ENCODE measurements around the gene CD82.

Gene CD82

GRCh38 chr11:44617671-44618461 is 52.4 kb downstream of the CD82 start:
- DNase-seq (ENCODE audit: low spot score) = peak; percentile 60

- peak; percentile 51 for DNase-seq (ENCODE audit: low spot score)
Measured at GRCh38 chr11:44618561-44619425, 53.3 kb downstream of the CD82 start.

- no peak for DNase-seq (ENCODE audit: low spot score)
Measured at GRCh38 chr11:44620328-44620725, 54.9 kb downstream of the CD82 start.

- peak; percentile 89 for DNase-seq (ENCODE audit: low spot score)
Measured at GRCh38 chr11:44621140-44621681, 55.7 kb downstream of the CD82 start.

GRCh38 chr11:44621784-44622183 is 56.3 kb downstream of the CD82 start:
- peak; percentile 62 for DNase-seq (ENCODE audit: low spot score)

- DNase-seq (ENCODE audit: low spot score) = peak; percentile 59
Measured at GRCh38 chr11:44622190-44622650, 56.8 kb downstream of the CD82 start.

GRCh38 chr11:44622721-44623258 is 57.3 kb downstream of the CD82 start:
- DNase-seq (ENCODE audit: low spot score) = no peak

- no peak for DNase-seq (ENCODE audit: low spot score)
Measured at GRCh38 chr11:44623341-44623730, 57.9 kb downstream of the CD82 start.

- DNase-seq (ENCODE audit: low spot score) = peak; percentile 70
Measured at GRCh38 chr11:44623731-44624491, 58.4 kb downstream of the CD82 start.

- DNase-seq (ENCODE audit: low spot score) = peak; percentile 57
Measured at GRCh38 chr11:44624761-44625221, 59.3 kb downstream of the CD82 start.

- DNase-seq (ENCODE audit: low spot score) = peak; percentile 41
Measured at GRCh38 chr11:44625759-44626523, 60.5 kb downstream of the CD82 start.

- DNase-seq (ENCODE audit: low spot score) = peak; percentile 22
Measured at GRCh38 chr11:44626645-44627044, 61.2 kb downstream of the CD82 start.

GRCh38 chr11:44627165-44627789 is 61.8 kb downstream of the CD82 start:
- DNase-seq (ENCODE audit: low spot score) = no peak

GRCh38 chr11:44627911-44628729 is 62.7 kb downstream of the CD82 start:
- peak; percentile 90 for DNase-seq (ENCODE audit: low spot score)

GRCh38 chr11:44628730-44629700 is 63.6 kb downstream of the CD82 start:
- peak; percentile 41 for DNase-seq (ENCODE audit: low spot score)

GRCh38 chr11:44629732-44630345 is 64.4 kb downstream of the CD82 start:
- peak; percentile 22 for DNase-seq (ENCODE audit: low spot score)

GRCh38 chr11:44630511-44631210 is 65.2 kb downstream of the CD82 start:
- DNase-seq (ENCODE audit: low spot score) = peak; percentile 28
